Colonic mucosa (tissue), 4 donors: ENCODE measurements around the gene PRKCH. TPM values are rescaled to one million over a fixed set of nuclear protein-coding genes. Genes with fewer than 3 reads are reported as not detected.

Experiments
- DNase-seq: peaks from one replicate; pipeline ENCODE4 v3.0.0-alpha.2; 2020
- H3K27ac ChIP-seq: fragments of 200-600 bp; one replicate; pipeline ENCODE4 v1.8.0; 2021
- H3K27me3 ChIP-seq: fragments of 200-600 bp; one replicate; pipeline ENCODE4 v1.8.0; 2021
- H3K36me3 ChIP-seq: fragments of 200-600 bp; one replicate; pipeline ENCODE4 v1.8.0; 2021
- H3K4me1 ChIP-seq: fragments of 200-600 bp; one replicate; pipeline ENCODE4 v1.8.0; 2021; ENCODE audit warnings: mild to moderate bottlenecking
- H3K4me3 ChIP-seq: fragments of 200-600 bp; one replicate; pipeline ENCODE4 v1.8.0; 2021
- H3K9ac ChIP-seq, 2 donors: one replicate each; pipeline ENCODE4 v1.7.0; 2013; ENCODE audit warnings: control low read depth in 2 of 2, low read depth in 2 of 2, low read length in 2 of 2
- H3K9me3 ChIP-seq: fragments of 200-600 bp; one replicate; pipeline ENCODE4 v1.8.0; 2021
- intact Hi-C: fragments of 100-400 bp; cut with DNase I; formaldehyde crosslinking; loops from one replicate; pipeline ENCODE4 v1.14.1; 2022
- total RNA-seq, 2 donors: library from RNA; stranded (reverse); fragmentation: NEBNext Ultra II Directional in 1 of 2; extraction: Animal tissue kit (Norgen Biotek cat#: 25700) in 1 of 2; gene quantifications; one replicate each; pipeline ENCODE4 v1.2.1, GENCODE V29; 2021
- TF ChIP-seq, protein P1 (sequence below): fragments of 200-600 bp; IDR thresholded peaks from one replicate; pipeline ENCODE4 v1.8.0; 2022; ENCODE audit warnings: antibody characterized with exemption, mild to moderate bottlenecking
- donor health status: healthy.
- donor health status: DM: no; HTN: no; CAD: no.
- donor health status: DM: no; HTN: no; CAD: no.

PRKCH gene
- total RNA-seq, 2 donors from 2014 or later, result 11.4 to 11.5 TPM

DNA sequence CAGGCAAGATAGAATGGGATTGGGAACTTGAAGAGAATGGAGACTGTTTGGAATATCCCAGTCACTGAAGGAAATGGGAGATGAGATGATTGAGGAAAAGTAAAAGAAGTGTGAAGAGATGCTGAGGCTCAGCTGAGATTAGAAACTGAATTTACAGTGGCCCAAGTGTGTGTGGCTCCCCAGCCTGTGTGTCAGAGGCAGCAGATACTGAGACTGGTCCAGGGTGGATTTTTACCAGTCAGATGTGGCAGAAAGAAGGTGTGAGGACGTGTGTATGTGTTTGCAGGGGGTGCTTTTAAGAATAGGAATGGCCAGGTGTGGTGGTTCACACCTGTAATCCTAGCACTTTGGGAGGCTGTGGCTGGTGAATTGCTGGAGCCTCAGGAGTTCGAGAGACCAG is 42.9 kb downstream of the PRKCH start:
- H3K9ac ChIP-seq, result no peak overlapping the region
- no peak overlapping the region for H3K27ac ChIP-seq
- no peaks in the 10 kb centered on the region for H3K4me1 ChIP-seq
- DNase-seq, result no peak
- no peaks in the 10 kb centered on the region for H3K9me3 ChIP-seq
- no peaks in the 10 kb centered on the region for H3K27me3 ChIP-seq
- TF ChIP-seq, protein P1, sequence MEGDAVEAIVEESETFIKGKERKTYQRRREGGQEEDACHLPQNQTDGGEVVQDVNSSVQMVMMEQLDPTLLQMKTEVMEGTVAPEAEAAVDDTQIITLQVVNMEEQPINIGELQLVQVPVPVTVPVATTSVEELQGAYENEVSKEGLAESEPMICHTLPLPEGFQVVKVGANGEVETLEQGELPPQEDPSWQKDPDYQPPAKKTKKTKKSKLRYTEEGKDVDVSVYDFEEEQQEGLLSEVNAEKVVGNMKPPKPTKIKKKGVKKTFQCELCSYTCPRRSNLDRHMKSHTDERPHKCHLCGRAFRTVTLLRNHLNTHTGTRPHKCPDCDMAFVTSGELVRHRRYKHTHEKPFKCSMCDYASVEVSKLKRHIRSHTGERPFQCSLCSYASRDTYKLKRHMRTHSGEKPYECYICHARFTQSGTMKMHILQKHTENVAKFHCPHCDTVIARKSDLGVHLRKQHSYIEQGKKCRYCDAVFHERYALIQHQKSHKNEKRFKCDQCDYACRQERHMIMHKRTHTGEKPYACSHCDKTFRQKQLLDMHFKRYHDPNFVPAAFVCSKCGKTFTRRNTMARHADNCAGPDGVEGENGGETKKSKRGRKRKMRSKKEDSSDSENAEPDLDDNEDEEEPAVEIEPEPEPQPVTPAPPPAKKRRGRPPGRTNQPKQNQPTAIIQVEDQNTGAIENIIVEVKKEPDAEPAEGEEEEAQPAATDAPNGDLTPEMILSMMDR, result no peak
- H3K4me3 ChIP-seq, result no peak overlapping the region
- intact Hi-C loops, result no loop called here
- H3K36me3 ChIP-seq, result no peaks in the 10 kb centered on the region

DNA sequence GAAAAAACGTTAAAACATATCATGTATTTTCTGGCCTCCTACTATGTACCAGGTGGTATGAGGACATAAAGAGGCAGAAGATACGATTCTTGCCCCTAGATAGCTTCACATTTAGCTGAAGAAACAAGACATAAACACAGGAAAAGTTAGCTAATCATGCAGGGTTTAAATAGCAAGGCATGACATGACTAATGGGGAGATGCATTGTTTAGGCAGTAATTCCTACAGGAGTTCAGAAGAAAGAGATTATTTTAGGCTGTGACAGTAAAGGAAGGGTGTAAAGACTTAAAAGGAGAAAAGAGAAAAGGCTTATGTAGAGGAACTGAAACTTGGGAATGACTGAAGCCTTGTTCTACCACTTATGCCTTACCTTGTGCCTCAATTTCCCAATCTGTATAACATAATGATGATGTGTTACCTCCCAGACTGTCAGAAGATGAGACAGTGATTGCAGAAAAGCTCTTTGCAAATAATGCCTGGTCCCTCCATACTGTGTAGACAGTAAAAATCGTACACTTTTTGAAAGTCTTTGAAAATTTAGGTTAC is 44.4 kb downstream of the PRKCH start:
- Histone ChIP-seq H3K9me3 (no peaks in the 10 kb centered on the region), H3K27ac (no peak overlapping the region), H3K27me3 (no peaks in the 10 kb centered on the region), H3K36me3 (no peaks in the 10 kb centered on the region), H3K4me3 (no peak overlapping the region), H3K9ac (no peak overlapping the region), H3K4me1 (no peaks in the 10 kb centered on the region)
- intact Hi-C loops, result no loop called here
- no peak for DNase-seq
- TF ChIP-seq, protein P1, result no peak

DNA sequence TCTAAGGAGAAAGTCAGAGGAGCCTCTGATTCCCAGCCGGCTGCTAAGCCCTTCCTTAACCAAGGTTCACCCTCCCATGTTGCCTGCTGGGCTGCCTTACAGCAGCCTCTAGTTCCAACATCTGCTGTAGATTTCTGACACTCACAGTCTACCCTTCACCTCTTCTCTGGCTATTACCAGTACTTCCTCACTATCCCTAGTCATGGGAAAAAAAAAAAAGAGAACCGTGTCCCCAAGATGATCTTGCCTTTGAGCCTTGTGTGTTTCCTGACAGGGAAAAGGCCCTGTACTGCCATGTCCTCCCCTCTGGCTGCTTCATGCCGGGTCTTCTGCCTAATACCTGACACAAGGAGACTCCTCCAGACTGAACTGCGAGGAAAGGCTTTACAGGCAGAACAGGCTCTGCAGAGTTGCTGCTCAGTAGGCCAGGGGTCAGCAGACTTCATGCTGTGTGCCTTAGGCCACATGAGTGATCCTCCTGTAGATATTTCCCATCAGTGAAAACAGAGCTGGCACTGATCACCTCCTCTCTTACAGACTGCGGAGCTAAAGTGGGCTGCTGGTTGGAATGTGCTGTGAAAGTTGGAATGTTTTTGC is 46.8 kb downstream of the PRKCH start:
- no peak overlapping the region for H3K9ac ChIP-seq
- no peak overlapping the region for H3K27ac ChIP-seq
- TF ChIP-seq, protein P1, result no peak
- intact Hi-C loops, result no loop called here
- no peaks in the 10 kb centered on the region for H3K27me3 ChIP-seq
- no peaks in the 10 kb centered on the region for H3K9me3 ChIP-seq
- no peaks in the 10 kb centered on the region for H3K36me3 ChIP-seq
- H3K4me3 ChIP-seq, result no peak overlapping the region
- no peak for DNase-seq
- H3K4me1 ChIP-seq, result no peaks in the 10 kb centered on the region

- DNase-seq, result no peak
- intact Hi-C loops, result no loop called here
- no peaks in the 10 kb centered on the region for H3K36me3 ChIP-seq
- no peak overlapping the region for H3K4me3 ChIP-seq
- no peaks in the 10 kb centered on the region for H3K9me3 ChIP-seq
- no peak overlapping the region for H3K9ac ChIP-seq
- H3K27me3 ChIP-seq, result no peaks in the 10 kb centered on the region
- no peaks in the 10 kb centered on the region for H3K4me1 ChIP-seq
- no peak overlapping the region for H3K27ac ChIP-seq
- TF ChIP-seq, protein P1, result no peak
Observed at GRCh38 chr14:61368781-61369453, 47.5 kb downstream of the PRKCH start.

DNA sequence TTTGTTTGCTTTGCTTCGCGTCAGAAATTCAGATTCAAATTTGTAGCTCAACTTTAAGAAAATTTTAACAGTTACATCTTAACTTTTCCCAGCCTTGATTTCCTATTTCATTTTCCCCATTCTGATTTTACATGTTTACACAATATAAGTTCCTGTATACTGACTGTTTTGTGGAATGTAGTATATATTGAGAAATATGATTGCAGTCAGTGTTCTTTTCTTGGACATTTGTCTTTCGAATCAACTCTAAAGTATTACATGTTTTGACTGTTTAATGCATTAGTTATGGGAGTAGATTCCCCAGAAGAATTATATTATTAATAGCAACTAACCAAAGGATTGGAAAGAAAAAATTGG is 48.1 kb downstream of the PRKCH start:
- H3K4me1 ChIP-seq, result no peaks in the 10 kb centered on the region
- H3K36me3 ChIP-seq, result no peaks in the 10 kb centered on the region
- H3K9ac ChIP-seq, result no peak overlapping the region
- no peaks in the 10 kb centered on the region for H3K27me3 ChIP-seq
- intact Hi-C loops, result no loop called here
- no peaks in the 10 kb centered on the region for H3K9me3 ChIP-seq
- no peak overlapping the region for H3K27ac ChIP-seq
- TF ChIP-seq, protein P1, result no peak
- no peak for DNase-seq
- H3K4me3 ChIP-seq, result no peak overlapping the region
